ENCODE measurements around the gene XYLT2. TPM values are rescaled to one million over a fixed set of nuclear protein-coding genes. Genes with fewer than 3 reads are reported as not detected.
"Not testable (repeated sequence)": the region's sequence is repeated elsewhere in the genome, so short reads cannot be mapped to it uniquely, and the experiment has no call there.

XYLT2 gene
- total and polyA plus RNA-seq, 2 donors (not counting 3 experiments of a cell fraction or from before 2014, with no cell fraction given): 19.1 to 26.6 TPM

GRCh38 chr17:50405351-50405750, 59.4 kb downstream of the XYLT2 start:
- POLR2A ChIA-PET; BruUV-seq (replicated peaks); H3K9ac ChIP-seq (replicated peaks; ENCODE audit: extremely low read depth, insufficient read depth, low read length); H3K4me1 ChIP-seq (ENCODE audit: control insufficient read depth, extremely low read depth, insufficient read depth, low read length); H2AFZ ChIP-seq (ENCODE audit: low read depth, low read length); H3K79me2 ChIP-seq (ENCODE audit: control insufficient read depth, insufficient read depth, low read length); FAIRE-seq; H3K9me3 ChIP-seq (replicated peaks; ENCODE audit: control insufficient read depth, insufficient read depth, low read length); H4K20me1 ChIP-seq (replicated peaks; ENCODE audit: control insufficient read depth, extremely low read depth, insufficient read depth, low read length); H3K36me3 ChIP-seq (ENCODE audit: control insufficient read depth in 2 of 2, extremely low read depth in 1 of 2, insufficient read depth in 2 of 2, low read length in 2 of 2); H3K9me1 ChIP-seq (replicated peaks; ENCODE audit: control insufficient read depth, extremely low read depth, insufficient read depth, low read length); DNase-seq (ENCODE audit: low read depth, low spot score); H3K27ac ChIP-seq (ENCODE audit: insufficient read depth, low read depth, low read length); dilution Hi-C loops (cut with MboI; ENCODE audit: extremely low pct_ligation_motif_present, low sequenced_read_pairs); H3K4me2 ChIP-seq (ENCODE audit: insufficient read depth, low read length); H3K4me3 ChIP-seq (replicated peaks in 1 of 3; ENCODE audit: insufficient read depth in 1 of 3, low read depth in 1 of 3, low read length in 3 of 3); intact Hi-C loops (cut with micrococcal nuclease): not testable (repeated sequence)
- CTCF ChIA-PET: interaction anchor here (4.5 kb wide), 1 partner anchor 8 kb away, joined by 25 read pairs; the partner anchor contains the start of gene LRRC59
- H3K27me3 ChIP-seq (ENCODE audit: control insufficient read depth in 2 of 2, insufficient read depth in 2 of 2, low read length in 2 of 2): peaks cover 11 to 13% of the 10 kb centered on the region in 2 experiments

GRCh38 chr17:50406578-50406977, 60.7 kb downstream of the XYLT2 start:
- dilution Hi-C loops (cut with MboI; ENCODE audit: extremely low pct_ligation_motif_present, low sequenced_read_pairs): no loop called here
- Histone ChIP-seq H3K4me1 (ENCODE audit: control insufficient read depth, extremely low read depth, insufficient read depth, low read length) (no peaks in the 10 kb centered on the region), H3K27ac (ENCODE audit: insufficient read depth, low read depth, low read length) (no peak overlapping the region), H3K4me2 (ENCODE audit: insufficient read depth, low read length) (no peak overlapping the region), H3K79me2 (ENCODE audit: control insufficient read depth, insufficient read depth, low read length) (no peaks in the 10 kb centered on the region), H3K36me3 (ENCODE audit: control insufficient read depth in 2 of 2, extremely low read depth in 1 of 2, insufficient read depth in 2 of 2, low read length in 2 of 2) (no peaks in the 10 kb centered on the region), H4K20me1 (replicated peaks; ENCODE audit: control insufficient read depth, extremely low read depth, insufficient read depth, low read length) (no peaks in the 10 kb centered on the region), H3K9me3 (replicated peaks; ENCODE audit: control insufficient read depth, insufficient read depth, low read length) (no peaks in the 10 kb centered on the region), H3K27me3 (ENCODE audit: control insufficient read depth in 2 of 2, insufficient read depth in 2 of 2, low read length in 2 of 2) (peaks cover 12 to 15% of the 10 kb centered on the region in 2 experiments), H3K9ac (replicated peaks; ENCODE audit: extremely low read depth, insufficient read depth, low read length) (no peak overlapping the region), H2AFZ (ENCODE audit: low read depth, low read length) (no peak overlapping the region), H3K4me3 (replicated peaks in 1 of 3; ENCODE audit: insufficient read depth in 1 of 3, low read depth in 1 of 3, low read length in 3 of 3) (no peak overlapping the region), H3K9me1 (replicated peaks; ENCODE audit: control insufficient read depth, extremely low read depth, insufficient read depth, low read length) (no peaks in the 10 kb centered on the region)
- intact Hi-C loops (cut with micrococcal nuclease): no loop called here
- TF ChIP-seq JUN (IDR thresholded peaks at IDR 0.05; ENCODE audit: borderline replicate concordance, insufficient read depth, insufficient read length, low read depth) (no peak), MAX (IDR thresholded peaks at IDR 0.05; ENCODE audit: insufficient read depth, insufficient read length) (no peak), FOS (IDR thresholded peaks at IDR 0.05; ENCODE audit: borderline replicate concordance, insufficient read depth, low read length) (no peak), EZH2 (IDR thresholded peaks at IDR 0.05; ENCODE audit: borderline replicate concordance, low read depth, low read length, severe bottlenecking) (no peak), GATA2 (IDR thresholded peaks at IDR 0.05; ENCODE audit: insufficient read depth, insufficient read length, low read depth, low read length) (no peak)
- ChIA-PET CTCF (interaction anchor here (1.0 to 4.5 kb wide), 2 partner anchors 9 to 15 kb away, joined by 3 to 25 read pairs; partner anchors contain the start of gene LRRC59), POLR2A (no interaction called here)
- BruUV-seq (replicated peaks): no TSS peak
- no peak for DNase-seq (ENCODE audit: low read depth, low spot score)
- no peak for FAIRE-seq
